SH-SY5Y (cell line): ENCODE results near the gene MATCAP1.

ENCODE experiments used
- GATA2 ChIP-seq: IDR thresholded peaks from 2 replicates; pipeline ENCODE4 v1.6.1; 2011; ENCODE audit warnings: mild to moderate bottlenecking, low read depth, low read length
- GATA3 ChIP-seq: IDR thresholded peaks from 2 replicates; pipeline ENCODE4 v1.6.1; 2011; ENCODE audit warnings: low read depth, mild to moderate bottlenecking, low read length, moderate library complexity

DNA sequence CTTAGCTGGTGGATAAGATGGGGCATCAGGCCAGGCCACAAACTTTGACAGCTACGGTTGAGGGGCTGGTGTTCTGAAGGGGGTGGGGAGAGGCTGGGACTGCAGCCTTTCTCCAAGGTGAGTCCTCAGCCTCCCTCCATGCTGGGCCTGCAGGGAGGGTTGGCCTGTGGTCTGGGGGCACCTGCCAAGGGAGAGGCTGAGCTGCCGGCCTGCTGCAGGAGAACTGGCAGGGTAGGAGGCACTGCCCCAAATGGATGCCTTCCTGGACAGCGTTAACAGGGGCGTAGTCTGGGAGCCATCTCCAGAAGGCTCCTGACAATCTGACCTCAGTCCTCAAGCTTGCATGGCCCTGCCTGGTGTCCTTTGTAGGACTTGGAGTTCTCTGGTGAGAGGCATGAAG, 20.3 kb upstream of the MATCAP1 start:
- TF ChIP-seq GATA2 (no peak), GATA3 (no peak)
